RKO (cell line): ENCODE measurements around the gene CRB1.
A peak's percentile ranks its signal among the peaks of the same experiment; 100 is the strongest.
"Not testable (repeated sequence)": the region's sequence is repeated elsewhere in the genome, so short reads cannot be mapped to it uniquely, and the experiment has no call there.

ENCODE experiments used
- DNase-seq: peaks from one replicate; pipeline ENCODE4 v3.0.0-alpha.2; 2016; ENCODE audit warnings: low spot score

Gene CRB1

GRCh38 chr1:197463142-197463541 lies 195.1 kb downstream of the CRB1 start:
- DNase-seq, result no peak

DNA sequence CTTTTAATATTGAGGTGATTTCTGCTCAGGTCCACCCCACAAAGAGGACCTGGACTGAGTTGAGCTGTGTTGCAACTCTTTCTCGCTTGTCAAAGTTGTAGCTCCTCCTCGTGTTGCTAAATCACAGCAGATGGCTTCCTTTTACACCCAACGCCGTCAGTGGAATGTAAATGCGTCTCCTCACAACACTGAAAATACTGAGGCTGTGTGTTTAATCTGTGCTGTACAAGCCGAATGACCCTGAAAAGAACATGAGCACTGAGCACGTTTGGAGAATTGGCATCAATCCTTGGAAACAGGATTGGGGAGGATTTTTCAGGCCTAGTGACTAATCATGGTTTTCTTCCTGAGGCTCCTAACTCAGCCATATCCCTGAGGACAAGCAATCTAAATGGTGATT lies 196.0 kb downstream of the CRB1 start:
- DNase-seq, result no peak

DNA sequence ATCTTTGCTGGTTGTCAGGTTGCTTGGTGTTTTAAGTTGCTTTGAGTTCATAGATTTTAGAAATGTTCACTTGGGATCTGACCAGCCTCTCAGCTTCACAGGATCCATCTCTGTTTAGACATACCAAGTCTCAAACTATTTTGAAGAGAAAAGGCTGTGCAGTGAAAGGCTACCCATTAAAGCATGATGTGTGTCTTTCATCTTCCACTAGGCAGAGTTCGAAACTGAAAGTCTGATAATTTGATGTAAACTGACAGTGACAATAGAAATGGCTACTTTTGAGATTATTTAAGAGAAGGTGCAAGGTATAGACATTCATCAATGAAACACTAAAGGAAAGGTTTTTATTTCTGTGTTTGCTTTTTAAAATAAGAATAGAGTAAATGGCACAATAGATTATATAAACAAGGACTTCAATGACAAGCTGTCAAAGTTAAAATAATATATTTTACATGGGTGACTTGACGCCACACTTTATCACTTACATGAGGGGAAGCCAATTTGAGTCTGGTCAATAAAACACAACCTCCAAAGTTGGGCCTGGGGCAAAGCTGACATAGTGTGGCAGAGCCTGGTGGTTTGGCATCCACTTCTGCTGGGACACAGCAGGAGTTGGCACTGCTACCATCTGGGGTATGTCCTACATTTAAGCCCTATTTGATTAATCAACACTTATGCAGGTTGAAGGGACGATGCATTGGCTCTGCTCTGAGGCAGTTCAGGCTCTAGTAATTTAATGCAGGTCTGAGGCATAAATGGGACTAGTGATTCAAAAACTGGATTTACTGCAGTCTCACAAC lies 197.7 kb downstream of the CRB1 start:
- no peak for DNase-seq

DNA sequence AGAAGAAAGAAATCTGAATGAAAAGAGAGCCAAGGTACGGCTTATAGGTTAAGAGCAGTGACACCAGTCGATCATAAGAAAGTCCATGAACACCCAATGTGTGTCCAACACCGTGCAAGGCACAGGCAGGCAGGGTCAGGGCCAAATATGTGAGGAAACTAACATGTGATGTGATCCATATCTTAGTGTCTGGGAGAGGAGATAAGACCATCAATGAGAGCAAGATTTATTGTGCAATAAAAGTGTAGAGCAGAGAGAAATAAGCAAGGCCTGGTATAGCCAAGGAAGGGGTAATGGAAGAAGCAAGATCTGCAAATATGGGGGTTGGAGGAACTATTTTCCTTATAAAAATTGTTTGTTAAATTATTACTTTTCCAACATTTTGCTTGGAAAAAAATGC lies 198.8 kb downstream of the CRB1 start:
- no peak for DNase-seq

DNA sequence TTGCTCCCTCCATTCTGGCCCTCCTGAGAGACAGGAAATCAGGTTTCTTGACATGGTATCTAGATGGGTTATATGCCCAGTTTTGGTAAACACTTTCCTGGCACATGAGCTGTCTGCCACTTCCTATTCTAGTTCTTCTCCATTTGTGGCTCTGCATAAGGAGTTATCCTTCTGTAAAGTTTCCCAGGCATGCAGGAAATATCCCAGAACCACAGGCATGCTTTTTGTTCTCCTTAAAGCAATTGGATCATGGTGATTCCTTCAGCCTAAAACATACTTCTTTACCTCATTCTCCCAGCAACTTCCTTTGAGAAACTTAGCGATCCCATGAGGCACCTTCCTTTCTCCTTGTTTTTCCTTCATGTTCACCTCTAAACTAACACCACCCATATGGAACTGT lies 199.8 kb downstream of the CRB1 start:
- DNase-seq, result no peak

- DNase-seq, result no peak
These were observed 200.6 kb downstream of the CRB1 start for GRCh38 chr1:197468543-197469175.

GRCh38 chr1:197469620-197470210 lies 201.7 kb downstream of the CRB1 start:
- no peak for DNase-seq

GRCh38 chr1:197470330-197470729 lies 202.3 kb downstream of the CRB1 start:
- DNase-seq, result no peak

- no peak for DNase-seq
These were observed 203.4 kb downstream of the CRB1 start for GRCh38 chr1:197471248-197471985.

DNA sequence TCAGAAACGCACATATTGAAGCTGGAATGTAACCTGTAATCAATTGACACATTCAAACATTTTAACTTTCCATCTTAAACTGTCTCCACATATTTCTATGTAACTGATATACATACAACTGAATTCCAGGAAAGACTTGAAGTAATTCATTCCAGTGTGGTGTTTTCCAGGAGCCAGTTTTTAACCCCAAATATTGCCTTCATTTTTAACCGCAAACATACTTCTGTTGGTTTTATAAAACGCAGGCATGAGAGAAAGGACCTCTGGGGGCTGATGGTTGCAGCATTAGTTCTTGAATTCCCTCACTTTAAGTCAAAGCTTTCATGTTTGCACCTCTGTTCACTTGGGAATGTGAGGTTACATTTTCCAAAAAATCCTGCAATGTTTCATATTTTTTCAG lies 204.1 kb downstream of the CRB1 start:
- no peak for DNase-seq

DNA sequence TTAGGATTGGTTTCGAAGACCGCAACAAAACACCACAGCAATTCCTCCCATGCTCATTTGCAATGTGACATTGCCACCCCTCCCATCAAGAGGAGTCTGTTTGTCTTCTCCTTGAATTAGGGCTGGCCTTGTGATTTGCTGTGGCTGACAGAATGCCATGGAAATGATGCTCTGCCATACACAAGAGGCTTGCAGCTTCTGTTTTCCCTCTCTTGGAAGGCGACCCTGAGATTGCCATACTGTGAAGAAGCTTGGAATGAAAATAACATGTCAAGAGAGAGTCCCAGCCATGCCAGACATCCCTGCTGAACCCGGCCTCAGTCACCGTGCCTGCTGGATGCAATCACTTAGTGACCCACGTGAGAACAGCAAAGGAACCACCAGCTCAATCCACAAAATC lies 212.4 kb downstream of the CRB1 start:
- no peak for DNase-seq

DNA sequence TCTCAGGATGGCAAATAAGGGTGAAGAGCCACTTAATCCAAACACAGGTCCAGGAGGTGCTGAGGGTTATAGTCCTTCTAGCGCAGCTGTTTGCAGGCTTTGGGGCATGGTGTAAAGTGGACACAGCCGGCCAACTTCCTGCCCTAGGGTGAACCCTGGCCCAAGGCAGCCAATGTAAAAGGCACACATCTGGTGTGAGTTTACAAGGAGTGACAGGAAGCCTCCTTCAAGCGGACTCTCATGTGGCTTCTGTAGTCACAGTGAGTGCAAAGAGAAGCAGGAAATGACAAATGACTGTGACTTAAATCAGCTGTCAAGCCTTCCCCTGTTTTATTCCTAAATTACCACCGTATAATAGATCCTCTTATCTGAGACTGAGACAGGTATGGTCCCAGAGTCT lies 213.0 kb downstream of the CRB1 start:
- DNase-seq, result peak; percentile 11

DNA sequence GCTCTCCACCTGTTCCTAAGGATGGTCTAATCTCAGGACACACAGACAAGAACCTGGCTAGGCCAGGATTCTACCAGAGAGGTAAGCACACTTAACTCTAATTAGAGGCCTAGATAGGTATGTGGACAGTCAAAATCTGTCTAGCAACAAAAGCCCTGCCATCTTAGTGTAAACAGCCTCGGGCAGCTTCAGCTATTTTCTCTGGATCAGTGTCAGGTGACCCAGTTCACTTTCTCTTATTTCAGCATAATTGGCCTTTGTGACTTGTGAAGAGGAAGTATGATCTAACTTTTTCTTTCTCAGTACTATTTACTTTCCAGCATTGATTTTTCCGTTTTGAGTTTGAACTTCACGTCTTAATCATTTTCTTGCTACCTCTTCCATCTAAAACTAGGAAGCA lies 217.7 kb downstream of the CRB1 start:
- DNase-seq, result no peak

DNA sequence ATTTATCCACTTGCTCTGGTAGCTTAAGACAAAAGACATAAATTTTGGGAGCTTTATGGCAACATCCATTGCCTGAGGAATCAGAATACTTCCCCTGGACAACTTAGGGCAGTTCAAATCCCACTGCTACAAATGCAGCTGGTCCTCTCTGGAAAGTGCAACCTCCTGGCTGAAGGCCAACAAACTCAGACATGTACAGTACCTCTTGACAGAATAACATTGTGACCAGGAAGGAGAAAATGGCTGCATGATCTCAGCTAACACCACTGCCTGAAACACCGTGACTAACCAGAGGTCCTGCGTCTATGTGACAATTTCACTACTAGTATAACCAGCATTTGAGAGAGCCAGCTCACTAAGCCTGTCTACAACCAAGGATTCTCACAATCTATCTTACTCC lies 218.9 kb downstream of the CRB1 start:
- DNase-seq, result no peak

- DNase-seq, result not testable (repeated sequence)
These were observed 223.5 kb downstream of the CRB1 start for GRCh38 chr1:197491505-197491904.

DNA sequence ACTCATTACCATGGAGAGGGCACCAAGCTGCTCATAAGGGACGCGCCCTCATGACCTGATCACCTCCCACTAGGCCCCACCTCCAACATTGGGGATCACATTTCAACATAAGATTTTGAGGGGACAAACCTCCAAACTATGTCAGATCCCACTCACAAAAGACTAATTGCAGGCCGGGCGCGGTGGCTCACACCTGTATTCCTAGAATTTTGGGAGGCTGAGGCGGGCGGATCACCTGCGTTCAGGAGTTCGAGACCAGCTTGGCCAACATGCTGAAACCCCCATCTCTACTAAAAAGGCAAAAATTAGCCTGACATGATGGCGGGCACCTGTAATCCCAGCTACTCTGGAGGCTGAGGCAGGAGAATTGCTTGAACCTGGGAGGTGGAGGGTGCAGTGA lies 228.7 kb downstream of the CRB1 start:
- DNase-seq, result no peak

DNA sequence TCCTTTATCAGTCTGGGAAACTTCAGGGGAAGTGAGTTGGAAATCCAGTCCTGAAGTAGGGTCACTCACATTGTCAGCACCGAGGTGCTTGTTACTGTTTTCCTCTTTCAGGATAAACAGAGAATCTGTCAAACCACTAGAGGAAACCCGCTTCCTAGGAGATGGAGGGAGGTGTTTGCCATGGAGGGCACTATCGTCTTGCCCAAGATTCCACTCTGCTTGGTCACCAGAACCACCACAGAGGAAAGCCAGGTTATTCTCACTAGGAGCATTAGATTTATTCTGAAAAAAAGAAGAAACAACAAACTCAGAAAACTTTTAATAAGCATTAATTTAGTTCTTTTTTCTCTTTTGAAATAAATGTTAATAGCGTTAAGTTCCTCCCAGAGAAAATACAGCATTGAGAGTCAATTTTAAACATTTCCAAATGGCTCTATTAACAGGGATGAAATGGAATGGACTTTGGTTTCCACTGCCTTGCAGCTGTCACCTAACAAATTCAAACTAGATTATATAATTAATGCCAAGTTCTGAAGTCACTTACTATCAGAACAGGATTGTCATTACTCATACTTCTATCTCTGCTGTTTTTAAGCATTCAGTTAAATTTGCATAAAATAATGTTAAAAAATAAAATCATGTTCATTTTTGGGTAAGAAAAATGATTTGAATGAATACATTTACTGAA lies 242.8 kb downstream of the CRB1 start:
- no peak for DNase-seq

GRCh38 chr1:197515421-197515820 lies 247.4 kb downstream of the CRB1 start:
- DNase-seq, result no peak

DNA sequence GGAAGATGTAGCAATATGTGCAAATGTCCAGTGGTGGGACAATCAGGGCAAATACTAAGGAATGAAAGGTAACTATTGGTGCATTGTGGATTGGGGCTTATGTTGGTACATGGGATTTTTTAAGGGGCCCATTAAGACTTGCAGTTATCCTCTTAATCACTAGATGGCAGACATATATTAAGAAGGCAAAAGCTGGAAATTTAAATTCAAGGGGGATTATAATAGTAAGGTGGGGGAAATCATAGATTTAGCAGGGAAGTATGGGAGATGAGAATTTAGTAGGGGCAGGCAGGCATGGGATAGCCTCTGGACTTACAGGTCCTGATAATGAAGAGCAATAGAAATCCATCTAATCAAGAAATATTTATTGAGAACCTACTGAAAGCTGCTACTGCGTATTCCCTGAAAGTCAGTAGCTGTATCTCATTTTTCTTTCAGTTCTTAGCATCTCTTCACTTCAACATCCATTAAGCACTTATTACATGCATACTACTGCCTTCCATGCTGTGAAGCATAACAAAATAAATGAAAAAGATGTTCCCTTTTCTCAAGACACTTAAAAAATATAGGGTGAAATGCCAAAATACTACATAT lies 251.8 kb downstream of the CRB1 start:
- DNase-seq, result peak; percentile 28

DNA sequence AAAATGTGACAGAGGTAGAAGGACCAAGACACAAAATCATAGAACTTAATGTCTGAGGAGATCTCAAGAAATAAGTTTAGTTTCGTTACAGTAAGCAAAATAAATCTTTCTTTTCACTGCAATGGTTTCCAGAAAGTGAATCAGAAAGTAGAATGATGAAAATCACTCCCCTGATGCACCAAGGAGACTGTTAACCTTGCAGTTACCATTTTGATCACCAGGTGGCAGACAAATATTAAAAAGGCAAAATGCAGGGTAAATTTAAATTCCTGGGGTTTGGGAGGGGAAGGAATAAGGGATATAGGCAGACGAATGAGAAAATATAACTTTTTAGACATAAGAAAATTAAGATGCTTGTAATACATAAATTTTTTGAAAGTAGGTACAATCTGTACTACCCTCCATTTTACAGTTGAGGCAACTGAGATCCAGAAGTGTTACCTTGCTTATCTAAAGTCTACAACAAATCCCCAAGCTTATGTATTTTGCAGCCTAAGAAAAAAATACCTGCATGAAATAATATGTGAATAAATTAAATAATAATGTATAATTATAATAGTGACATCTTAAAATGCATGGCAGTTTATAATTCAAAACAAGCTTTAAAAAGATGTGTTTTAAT lies 253.2 kb downstream of the CRB1 start:
- peak; percentile 37 for DNase-seq

- peak; percentile 75 for DNase-seq
These were observed 258.8 kb downstream of the CRB1 start for GRCh38 chr1:197526736-197527371.
